ENCODE results near the gene CWC27.

CWC27 gene

DNA sequence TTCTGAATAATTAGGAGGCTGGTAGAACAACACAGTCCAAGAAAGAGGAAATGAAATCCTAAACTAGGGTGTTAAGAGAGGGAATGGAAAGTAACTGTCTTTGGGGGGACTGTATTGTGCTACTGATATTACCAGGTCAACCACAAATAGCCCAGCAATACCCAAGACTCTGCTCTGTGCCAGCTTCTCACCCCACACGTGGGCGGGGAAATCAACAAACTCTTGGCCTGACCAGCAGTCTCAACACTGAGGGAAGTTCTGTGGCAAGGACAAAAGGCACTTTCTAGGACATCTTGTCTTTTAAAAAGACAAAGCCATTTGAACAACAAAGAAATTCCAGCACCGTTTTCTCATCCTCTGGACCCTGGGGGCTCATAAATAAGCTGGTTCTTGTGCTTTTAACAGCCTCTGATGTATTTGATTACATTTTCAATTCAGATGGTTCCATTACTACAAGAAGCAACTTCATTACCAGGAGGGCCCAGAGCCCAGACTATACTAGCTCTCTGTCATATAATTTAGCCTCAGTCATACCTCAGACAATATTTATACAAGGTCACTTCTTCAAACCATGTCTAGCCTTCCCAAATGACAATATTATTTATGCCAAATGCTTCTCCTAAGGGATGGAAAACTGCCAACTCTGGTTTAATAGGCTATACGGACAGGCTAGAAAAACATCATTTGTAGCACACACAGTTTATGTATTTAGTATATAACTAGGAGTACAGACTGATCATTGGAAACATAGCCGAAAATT is 297.8 kb downstream of the CWC27 start:
- no peak overlapping the region for H3K9ac ChIP-seq (ENCODE audit: low read length in 2 of 2)
- H3K4me3 ChIP-seq (ENCODE audit: low read length in 2 of 2), result no peak overlapping the region
- no peak overlapping the region for H3K27ac ChIP-seq (ENCODE audit: low read length)
- no peaks in the 10 kb centered on the region for H3K27me3 ChIP-seq (ENCODE audit: control insufficient read depth in 1 of 2, insufficient read depth in 2 of 2, low read length in 2 of 2)
- no peaks in the 10 kb centered on the region for H3K36me3 ChIP-seq (ENCODE audit: control insufficient read depth in 2 of 2, insufficient read depth in 2 of 2, low read length in 2 of 2)
- peaks cover 16% of the 10 kb centered on the region for H3K4me1 ChIP-seq (ENCODE audit: control insufficient read depth, insufficient read depth, low read length)
- no peaks in the 10 kb centered on the region for H3K9me3 ChIP-seq (ENCODE audit: control insufficient read depth in 2 of 2, low read length in 2 of 2)

DNA sequence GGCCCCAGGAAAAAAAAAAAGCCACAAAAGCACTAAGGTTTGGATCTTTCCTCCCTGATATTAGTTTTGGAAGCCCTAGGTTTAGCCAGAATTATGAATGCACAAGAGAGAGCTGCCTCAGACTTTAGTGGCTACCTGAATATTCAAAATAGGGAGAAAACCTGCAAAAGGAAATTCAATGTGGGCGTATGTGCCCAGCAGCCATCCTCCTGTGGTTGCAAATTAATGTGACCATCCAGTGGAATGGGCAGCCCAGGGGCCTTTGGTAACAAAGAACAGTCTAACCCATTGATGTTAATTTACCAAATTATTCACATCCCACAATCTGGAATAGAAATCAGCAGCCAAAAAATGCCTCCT is 298.4 kb downstream of the CWC27 start:
- Histone ChIP-seq H3K4me3 (ENCODE audit: low read length in 2 of 2) (no peak overlapping the region), H3K27me3 (ENCODE audit: control insufficient read depth in 1 of 2, insufficient read depth in 2 of 2, low read length in 2 of 2) (no peaks in the 10 kb centered on the region), H3K27ac (ENCODE audit: low read length) (no peak overlapping the region), H3K9ac (ENCODE audit: low read length in 2 of 2) (no peak overlapping the region), H3K36me3 (ENCODE audit: control insufficient read depth in 2 of 2, insufficient read depth in 2 of 2, low read length in 2 of 2) (no peaks in the 10 kb centered on the region), H3K4me1 (ENCODE audit: control insufficient read depth, insufficient read depth, low read length) (peaks cover 14% of the 10 kb centered on the region), H3K9me3 (ENCODE audit: control insufficient read depth in 2 of 2, low read length in 2 of 2) (no peaks in the 10 kb centered on the region)

All from stomach smooth muscle (tissue), 2 donors.